Heart left ventricle (tissue), 13 donors: Measurements from ENCODE around the gene MPHOSPH8.

Experiments
- CTCF ChIP-seq, 12 donors: fragments of 200-600 bp; sonication (generic) in 4 of 12; IDR thresholded peaks; one replicate each; pipeline versions ENCODE4 v1.5.0 to v1.8.0; 2018 to 2022; ENCODE audit warnings: antibody characterized with exemption in 12 of 12, mild to moderate bottlenecking in 5 of 12
- POLR2A ChIP-seq, 2 donors: fragments of 450-650 bp; IDR thresholded peaks; one replicate each; pipeline ENCODE4 v1.6.1; 2017; ENCODE audit warnings: antibody characterized with exemption in 2 of 2, mild to moderate bottlenecking in 2 of 2, moderate library complexity in 2 of 2
- donor health status: ischemic (EF 13 %, LVEDD 7.1; RV severe dilation, severe dysfunction).
- donor health status: DM: no; HTN: yes; CAD: no.
- donor health status: DM: no; HTN: no; CAD: no.
- donor health status: ischemic (EF 25% LVEDD 6.9; RV normal size, moderate dysfunction).
- donor health status: ischemic (EF 25% LVEDD 5.7; RV mildly dilated, moderate dysfunction).
- donor health status: ischemic (EF 35%, LVEDD 5.7; RV mildly dilated, moderate dysfunction).
- donor health status: nonischemic (EF 11% LVEDD 7.7; RV severe dilation, severe dysfunction).
- donor health status: DM: yes; HTN: yes; CAD: no.
- donor health status: PGD.
- donor health status: ischemic (EF 29% LVEDD 5.4; RV normal size, mild dysfunction).
- donor health status: nonischemic (EF 23%, LVEDD 6.1; RV moderate dilation, normal function).

GRCh38 chr13:19664481-19665230 is 31.2 kb downstream of the MPHOSPH8 start:
- TF ChIP-seq CTCF (IDR thresholded peaks at IDR 0.05): no peak
- no peak for TF ChIP-seq POLR2A (IDR thresholded peaks at IDR 0.05)
